GM21723 (cell line): ENCODE results near the gene COL20A1.

Experiments
- ATAC-seq: cut with Tn5 transposase; IDR thresholded peaks from one replicate; pipeline ENCODE4 v1.9.1; 2021; ENCODE audit warnings: mild to moderate bottlenecking, moderate library complexity; ENCODE audit not compliant: unreplicated experiment

The COL20A1 gene

GRCh38 chr20:63346131-63347080 lies 53.4 kb downstream of the COL20A1 start:
- ATAC-seq = no peak

GRCh38 chr20:63347081-63347741 lies 54.2 kb downstream of the COL20A1 start:
- ATAC-seq = no peak

GRCh38 chr20:63347950-63348827 lies 55.2 kb downstream of the COL20A1 start:
- no peak for ATAC-seq

- no peak for ATAC-seq
These were observed 56.0 kb downstream of the COL20A1 start for GRCh38 chr20:63348828-63349515.

- ATAC-seq = no peak
These were observed 56.5 kb downstream of the COL20A1 start for GRCh38 chr20:63349516-63349895.

- ATAC-seq = no peak
These were observed 57.2 kb downstream of the COL20A1 start for GRCh38 chr20:63350196-63350595.

GRCh38 chr20:63350597-63351325 lies 57.8 kb downstream of the COL20A1 start:
- ATAC-seq = no peak

- ATAC-seq = no peak
These were observed 58.3 kb downstream of the COL20A1 start for GRCh38 chr20:63351326-63351700.

- no peak for ATAC-seq
These were observed 59.0 kb downstream of the COL20A1 start for GRCh38 chr20:63351811-63352591.

- no peak for ATAC-seq
These were observed 59.8 kb downstream of the COL20A1 start for GRCh38 chr20:63352811-63353221.

- ATAC-seq = no peak
These were observed 61.8 kb downstream of the COL20A1 start for GRCh38 chr20:63354636-63355350.

- no peak for ATAC-seq
These were observed 62.9 kb downstream of the COL20A1 start for GRCh38 chr20:63355781-63356295.

GRCh38 chr20:63356511-63356910 lies 63.5 kb downstream of the COL20A1 start:
- ATAC-seq = no peak

- ATAC-seq = no peak
These were observed 64.2 kb downstream of the COL20A1 start for GRCh38 chr20:63356931-63357879.

GRCh38 chr20:63357921-63358905 lies 65.2 kb downstream of the COL20A1 start:
- ATAC-seq = no peak
